K562 (cell line): ENCODE results near the gene AMBRA1. TPM values are rescaled to one million over a fixed set of nuclear protein-coding genes. Genes with fewer than 3 reads are reported as not detected.

Source experiments
- ARID1B ChIP-seq: fragments of 450-650 bp; IDR thresholded peaks from 2 replicates; pipeline ENCODE4 v1.6.1; 2016; ENCODE audit warnings: antibody characterized with exemption, mild to moderate bottlenecking, inconsistent platforms
- DACH1 ChIP-seq: fragments of 450-650 bp; IDR thresholded peaks from 2 replicates; pipeline ENCODE4 v1.6.1; 2018; ENCODE audit not compliant: partially characterized antibody
- HNRNPLL ChIP-seq: fragments of 200-400 bp; formaldehyde crosslinking; IDR thresholded peaks from 2 replicates; pipeline ENCODE4 v1.6.1; 2017; ENCODE audit warnings: low read length, low read depth, mild to moderate bottlenecking; ENCODE audit not compliant: poor library complexity, severe bottlenecking
- IFI16 ChIP-seq: fragments of 250-450 bp; sonication (Bioruptor Pico); IDR thresholded peaks from 2 replicates; pipeline ENCODE4 v2.1.2; 2022; ENCODE audit warnings: mild to moderate bottlenecking, inconsistent platforms
- PHF20 ChIP-seq: fragments of 450-650 bp; IDR thresholded peaks from 2 replicates; pipeline ENCODE4 v1.6.1; 2018; ENCODE audit not compliant: partially characterized antibody
- PTBP1 ChIP-seq: fragments of 200-400 bp; formaldehyde crosslinking; IDR thresholded peaks from 2 replicates; pipeline ENCODE4 v1.6.1; 2017; ENCODE audit warnings: low read depth, low read length
- SMC3 ChIP-seq: conservative IDR thresholded peaks from 2 replicates; pipeline ENCODE4 v1.6.1; 2011; ENCODE audit warnings: low read depth, low read length, improper control_type of control experiment; ENCODE audit not compliant: insufficient read depth
- ZNF764 ChIP-seq: fragments of 250-450 bp; sonication (Bioruptor Pico); IDR thresholded peaks from 2 replicates; pipeline ENCODE4 v1.4.0; 2020; ENCODE audit warnings: low read depth, mild to moderate bottlenecking, moderate library complexity
- polyA plus RNA-seq, 8 experiments: library from polyadenylated mRNA; depleted of rRNA in 4 of 8; stranded (reverse) in 5 of 8; unstranded in 3 of 8; fragments of >200 nt; fragmentation: Nextera tagmentation in 2 of 8; fragmentation: Illumina TruSeq in 1 of 8; extraction: Ambion mirVana in 2 of 8; extraction: Trizol in 1 of 8; gene quantifications; 2 replicates each; pipeline versions ENCODE4 v1.2.1 to v1.2.3, GENCODE V29; 2011 to 2014; ENCODE audit warnings: inconsistent platforms in 1 of 8, missing spikeins in 1 of 8
- total RNA-seq, 7 experiments: library from RNA; depleted of rRNA in 6 of 7; stranded (reverse); fragments of >200 nt in 6 of 7; fragmentation: Illumina TruSeq in 2 of 7; extraction: Trizol in 2 of 7; gene quantifications; 2 replicates each; pipeline versions ENCODE4 v1.2.1 to v1.2.3, GENCODE V29; 2011 to 2021; ENCODE audit warnings: low replicate concordance in 1 of 7
- TF ChIP-seq, protein P1 (sequence below): sonication (generic); formaldehyde crosslinking; IDR thresholded peaks from 2 replicates; pipeline ENCODE4 v1.8.0; 2023; ENCODE audit warnings: mild to moderate bottlenecking, missing genetic modification reagents
- TF ChIP-seq, protein P2 (sequence below): fragments of 250-450 bp; sonication (Bioruptor Pico); IDR thresholded peaks from 2 replicates; pipeline ENCODE4 v1.4.0; 2020; ENCODE audit warnings: borderline replicate concordance
- TF ChIP-seq, protein P3 (sequence below), 2 experiments: fragments of 450-650 bp; conservative IDR thresholded peaks; 2 replicates each; pipeline ENCODE4 v1.6.1; 2017; ENCODE audit warnings: mild to moderate bottlenecking in 2 of 2, moderate library complexity in 2 of 2
- TF ChIP-seq, protein P4 (sequence below): fragments of 450-650 bp; IDR thresholded peaks from 2 replicates; pipeline ENCODE4 v1.7.0; 2016; ENCODE audit warnings: borderline replicate concordance
- TF ChIP-seq, protein P5 (sequence below): fragments of 200-800 bp; sonication (Bioruptor generic); IDR thresholded peaks from 2 replicates; pipeline ENCODE4 v1.6.1; 2017; ENCODE audit warnings: missing genetic modification characterization, missing compliant biosample characterization

The AMBRA1 gene
- total and polyA plus RNA-seq, 9 of the 15 experiments (the other 6 are each of a cell fraction or from before 2014, with no cell fraction given), result 0.15 to 24.5 (median 13.0) TPM

DNA sequence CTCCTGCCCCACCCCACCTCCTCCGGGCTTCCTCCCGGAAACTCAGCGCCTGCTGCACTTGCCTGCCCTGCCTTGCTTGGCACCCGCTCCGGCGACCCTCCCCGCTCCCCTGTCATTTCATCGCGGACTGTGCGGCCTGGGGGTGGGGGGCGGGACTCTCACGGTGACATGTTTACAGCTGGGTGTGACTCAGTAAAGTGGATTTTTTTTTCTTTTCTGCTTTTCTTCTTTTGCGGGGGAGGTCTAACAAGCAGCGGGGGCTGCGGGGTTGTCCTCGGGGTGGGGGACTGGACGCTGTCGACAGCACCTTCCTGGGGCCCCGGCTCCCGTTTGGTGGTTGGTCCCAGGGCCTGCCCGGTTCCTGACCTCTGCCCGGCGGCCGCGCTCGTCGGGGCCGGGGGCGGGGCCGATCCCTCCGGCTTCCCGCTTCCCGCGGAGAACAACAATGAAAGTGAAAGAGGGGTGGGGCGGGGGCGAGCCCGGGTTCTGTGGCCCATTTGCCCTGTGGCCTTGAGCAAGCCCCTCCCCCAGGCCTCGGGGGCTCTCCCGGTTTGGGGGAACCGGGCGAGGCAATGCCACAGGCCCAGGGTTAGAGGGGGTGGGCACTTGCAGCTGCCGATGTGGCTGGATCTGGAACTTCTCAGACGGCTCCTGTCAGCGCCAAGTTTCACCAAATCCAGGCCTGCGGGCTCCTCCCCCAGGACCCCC, 213.3 kb downstream of the AMBRA1 start (continued):
- TF ChIP-seq, protein P1, sequence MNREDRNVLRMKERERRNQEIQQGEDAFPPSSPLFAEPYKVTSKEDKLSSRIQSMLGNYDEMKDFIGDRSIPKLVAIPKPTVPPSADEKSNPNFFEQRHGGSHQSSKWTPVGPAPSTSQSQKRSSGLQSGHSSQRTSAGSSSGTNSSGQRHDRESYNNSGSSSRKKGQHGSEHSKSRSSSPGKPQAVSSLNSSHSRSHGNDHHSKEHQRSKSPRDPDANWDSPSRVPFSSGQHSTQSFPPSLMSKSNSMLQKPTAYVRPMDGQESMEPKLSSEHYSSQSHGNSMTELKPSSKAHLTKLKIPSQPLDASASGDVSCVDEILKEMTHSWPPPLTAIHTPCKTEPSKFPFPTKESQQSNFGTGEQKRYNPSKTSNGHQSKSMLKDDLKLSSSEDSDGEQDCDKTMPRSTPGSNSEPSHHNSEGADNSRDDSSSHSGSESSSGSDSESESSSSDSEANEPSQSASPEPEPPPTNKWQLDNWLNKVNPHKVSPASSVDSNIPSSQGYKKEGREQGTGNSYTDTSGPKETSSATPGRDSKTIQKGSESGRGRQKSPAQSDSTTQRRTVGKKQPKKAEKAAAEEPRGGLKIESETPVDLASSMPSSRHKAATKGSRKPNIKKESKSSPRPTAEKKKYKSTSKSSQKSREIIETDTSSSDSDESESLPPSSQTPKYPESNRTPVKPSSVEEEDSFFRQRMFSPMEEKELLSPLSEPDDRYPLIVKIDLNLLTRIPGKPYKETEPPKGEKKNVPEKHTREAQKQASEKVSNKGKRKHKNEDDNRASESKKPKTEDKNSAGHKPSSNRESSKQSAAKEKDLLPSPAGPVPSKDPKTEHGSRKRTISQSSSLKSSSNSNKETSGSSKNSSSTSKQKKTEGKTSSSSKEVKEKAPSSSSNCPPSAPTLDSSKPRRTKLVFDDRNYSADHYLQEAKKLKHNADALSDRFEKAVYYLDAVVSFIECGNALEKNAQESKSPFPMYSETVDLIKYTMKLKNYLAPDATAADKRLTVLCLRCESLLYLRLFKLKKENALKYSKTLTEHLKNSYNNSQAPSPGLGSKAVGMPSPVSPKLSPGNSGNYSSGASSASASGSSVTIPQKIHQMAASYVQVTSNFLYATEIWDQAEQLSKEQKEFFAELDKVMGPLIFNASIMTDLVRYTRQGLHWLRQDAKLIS, result no peak; the same call in 1 of the 2 replicates
- TF ChIP-seq, protein P2, sequence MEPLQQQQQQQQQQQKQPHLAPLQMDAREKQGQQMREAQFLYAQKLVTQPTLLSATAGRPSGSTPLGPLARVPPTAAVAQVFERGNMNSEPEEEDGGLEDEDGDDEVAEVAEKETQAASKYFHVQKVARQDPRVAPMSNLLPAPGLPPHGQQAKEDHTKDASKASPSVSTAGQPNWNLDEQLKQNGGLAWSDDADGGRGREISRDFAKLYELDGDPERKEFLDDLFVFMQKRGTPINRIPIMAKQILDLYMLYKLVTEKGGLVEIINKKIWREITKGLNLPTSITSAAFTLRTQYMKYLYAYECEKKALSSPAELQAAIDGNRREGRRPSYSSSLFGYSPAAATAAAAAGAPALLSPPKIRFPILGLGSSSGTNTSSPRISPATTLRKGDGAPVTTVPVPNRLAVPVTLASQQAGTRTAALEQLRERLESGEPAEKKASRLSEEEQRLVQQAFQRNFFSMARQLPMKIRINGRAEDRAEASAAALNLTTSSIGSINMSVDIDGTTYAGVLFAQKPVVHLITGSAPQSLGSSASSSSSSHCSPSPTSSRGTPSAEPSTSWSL, result no peak
- TF ChIP-seq DACH1, result peak; percentile 87
- TF ChIP-seq, protein P3, sequence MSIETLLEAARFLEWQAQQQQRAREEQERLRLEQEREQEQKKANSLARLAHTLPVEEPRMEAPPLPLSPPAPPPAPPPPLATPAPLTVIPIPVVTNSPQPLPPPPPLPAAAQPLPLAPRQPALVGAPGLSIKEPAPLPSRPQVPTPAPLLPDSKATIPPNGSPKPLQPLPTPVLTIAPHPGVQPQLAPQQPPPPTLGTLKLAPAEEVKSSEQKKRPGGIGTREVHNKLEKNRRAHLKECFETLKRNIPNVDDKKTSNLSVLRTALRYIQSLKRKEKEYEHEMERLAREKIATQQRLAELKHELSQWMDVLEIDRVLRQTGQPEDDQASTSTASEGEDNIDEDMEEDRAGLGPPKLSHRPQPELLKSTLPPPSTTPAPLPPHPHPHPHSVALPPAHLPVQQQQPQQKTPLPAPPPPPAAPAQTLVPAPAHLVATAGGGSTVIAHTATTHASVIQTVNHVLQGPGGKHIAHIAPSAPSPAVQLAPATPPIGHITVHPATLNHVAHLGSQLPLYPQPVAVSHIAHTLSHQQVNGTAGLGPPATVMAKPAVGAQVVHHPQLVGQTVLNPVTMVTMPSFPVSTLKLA (conservative IDR thresholded peaks at IDR 0.05), result peak; percentile 55 to 84; a peak in 3 of 4 replicates
- TF ChIP-seq, protein P4, sequence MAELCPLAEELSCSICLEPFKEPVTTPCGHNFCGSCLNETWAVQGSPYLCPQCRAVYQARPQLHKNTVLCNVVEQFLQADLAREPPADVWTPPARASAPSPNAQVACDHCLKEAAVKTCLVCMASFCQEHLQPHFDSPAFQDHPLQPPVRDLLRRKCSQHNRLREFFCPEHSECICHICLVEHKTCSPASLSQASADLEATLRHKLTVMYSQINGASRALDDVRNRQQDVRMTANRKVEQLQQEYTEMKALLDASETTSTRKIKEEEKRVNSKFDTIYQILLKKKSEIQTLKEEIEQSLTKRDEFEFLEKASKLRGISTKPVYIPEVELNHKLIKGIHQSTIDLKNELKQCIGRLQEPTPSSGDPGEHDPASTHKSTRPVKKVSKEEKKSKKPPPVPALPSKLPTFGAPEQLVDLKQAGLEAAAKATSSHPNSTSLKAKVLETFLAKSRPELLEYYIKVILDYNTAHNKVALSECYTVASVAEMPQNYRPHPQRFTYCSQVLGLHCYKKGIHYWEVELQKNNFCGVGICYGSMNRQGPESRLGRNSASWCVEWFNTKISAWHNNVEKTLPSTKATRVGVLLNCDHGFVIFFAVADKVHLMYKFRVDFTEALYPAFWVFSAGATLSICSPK, result no peak
- TF ChIP-seq PHF20, result no peak
- no peak for TF ChIP-seq PTBP1
- TF ChIP-seq, protein P5, sequence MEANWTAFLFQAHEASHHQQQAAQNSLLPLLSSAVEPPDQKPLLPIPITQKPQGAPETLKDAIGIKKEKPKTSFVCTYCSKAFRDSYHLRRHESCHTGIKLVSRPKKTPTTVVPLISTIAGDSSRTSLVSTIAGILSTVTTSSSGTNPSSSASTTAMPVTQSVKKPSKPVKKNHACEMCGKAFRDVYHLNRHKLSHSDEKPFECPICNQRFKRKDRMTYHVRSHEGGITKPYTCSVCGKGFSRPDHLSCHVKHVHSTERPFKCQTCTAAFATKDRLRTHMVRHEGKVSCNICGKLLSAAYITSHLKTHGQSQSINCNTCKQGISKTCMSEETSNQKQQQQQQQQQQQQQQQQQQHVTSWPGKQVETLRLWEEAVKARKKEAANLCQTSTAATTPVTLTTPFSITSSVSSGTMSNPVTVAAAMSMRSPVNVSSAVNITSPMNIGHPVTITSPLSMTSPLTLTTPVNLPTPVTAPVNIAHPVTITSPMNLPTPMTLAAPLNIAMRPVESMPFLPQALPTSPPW (CRISPR knock-in tag), result peak; percentile 92
- no peak for TF ChIP-seq ZNF764 (CRISPR knock-in tag)
- no peak for TF ChIP-seq SMC3
- TF ChIP-seq ARID1B, result peak; percentile 74
- no peak for TF ChIP-seq HNRNPLL
- no peak for TF ChIP-seq IFI16 (CRISPR knock-in tag)
